IPS DF 6.9 (cell line): ENCODE measurements around the gene ISG20L2.

Experiments used
- DNase-seq: peaks from one replicate; pipeline ENCODE4 v3.0.0-alpha.2; 2013; ENCODE audit warnings: low read depth, low spot score
- H3K27ac ChIP-seq: one replicate; pipeline ENCODE4 v1.5.1; 2013; ENCODE audit warnings: low read length, control low read depth
- H3K27me3 ChIP-seq: 2 replicates; pipeline ENCODE4 v1.6.1; 2013; ENCODE audit warnings: mild to moderate bottlenecking, low read length; ENCODE audit not compliant: control insufficient read depth, insufficient read depth
- H3K36me3 ChIP-seq: 2 replicates; pipeline ENCODE4 v1.6.1; 2013; ENCODE audit warnings: low read length; ENCODE audit not compliant: control insufficient read depth, insufficient read depth
- H3K4me1 ChIP-seq: 2 replicates; pipeline ENCODE4 v1.6.1; 2013; ENCODE audit warnings: low read length; ENCODE audit not compliant: control insufficient read depth, insufficient read depth
- H3K4me3 ChIP-seq: 2 replicates; pipeline ENCODE4 v1.5.1; 2013; ENCODE audit warnings: mild to moderate bottlenecking, low read length
- H3K9me3 ChIP-seq: 2 replicates; pipeline ENCODE4 v1.6.1; 2013; ENCODE audit warnings: low read length, inconsistent platforms; ENCODE audit not compliant: control insufficient read depth, insufficient read depth
- WGBS: extraction: QIAGEN DNeasy Blood & Tissue Kit; methylation state at CpG from one replicate; pipeline ENCODE4 v1.1.7; 2013; ENCODE audit warnings: mixed read lengths, missing lambda C conversion rate; ENCODE audit not compliant: insufficient read length, insufficient coverage; 5-methylcytosine and 5-hydroxymethylcytosine counted together

Gene ISG20L2

DNA sequence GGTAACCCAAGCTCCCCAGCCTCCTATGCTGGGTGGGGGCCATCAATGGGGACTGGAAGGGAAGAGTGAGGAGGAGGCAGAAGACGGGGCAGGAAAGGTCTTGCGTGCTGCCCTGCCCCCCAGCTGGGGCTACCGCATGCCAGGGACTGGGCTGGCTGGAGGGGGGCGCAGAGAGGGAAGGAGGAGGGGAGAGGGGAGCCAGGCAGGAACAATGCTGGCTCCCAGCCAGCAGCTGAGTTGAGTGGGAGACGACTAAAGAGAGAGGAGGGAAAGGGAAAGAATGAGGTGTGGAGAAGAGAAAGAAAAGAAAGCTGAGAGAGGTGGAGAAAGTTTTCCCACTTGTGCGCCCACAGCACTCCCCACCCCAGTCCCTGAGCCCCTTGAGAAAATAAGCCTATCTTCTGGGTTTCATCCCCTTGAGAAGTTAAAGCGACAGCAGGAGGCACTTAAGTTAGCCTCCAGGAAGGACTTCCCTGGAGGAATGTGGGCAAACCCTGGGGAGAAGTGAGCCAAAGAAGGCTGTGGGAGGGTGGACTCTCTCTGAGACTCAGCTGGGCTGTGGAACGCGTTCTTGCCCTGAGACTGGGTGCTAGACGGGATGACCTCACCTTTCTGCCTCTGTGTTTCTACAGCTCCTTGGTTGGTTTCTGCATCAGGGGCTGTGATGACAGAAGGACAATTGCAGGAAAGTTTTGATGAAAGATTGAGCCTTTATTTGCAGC is 38.5 kb downstream of the ISG20L2 start:
- Histone ChIP-seq H3K36me3 (no peaks in the 10 kb centered on the region), H3K9me3 (no peaks in the 10 kb centered on the region), H3K4me1 (peaks cover 22% of the 10 kb centered on the region), H3K4me3 (no peak overlapping the region), H3K27me3 (no peaks in the 10 kb centered on the region), H3K27ac (no peak overlapping the region)
- no peak for DNase-seq
- WGBS = no CpG with 5 or more reads among the region's 10 CpGs

- Histone ChIP-seq H3K4me3 (peak overlapping the region; percentile 11; the same call in 1 of the 2 replicates), H3K4me1 (peaks cover 19% of the 10 kb centered on the region), H3K27ac (no peak overlapping the region), H3K9me3 (no peaks in the 10 kb centered on the region), H3K27me3 (no peaks in the 10 kb centered on the region), H3K36me3 (no peaks in the 10 kb centered on the region)
- no CpG with 5 or more reads among the region's 23 CpGs for WGBS
- no peak for DNase-seq
Measured at GRCh38 chr1:156689035-156689952, 39.3 kb downstream of the ISG20L2 start.

DNA sequence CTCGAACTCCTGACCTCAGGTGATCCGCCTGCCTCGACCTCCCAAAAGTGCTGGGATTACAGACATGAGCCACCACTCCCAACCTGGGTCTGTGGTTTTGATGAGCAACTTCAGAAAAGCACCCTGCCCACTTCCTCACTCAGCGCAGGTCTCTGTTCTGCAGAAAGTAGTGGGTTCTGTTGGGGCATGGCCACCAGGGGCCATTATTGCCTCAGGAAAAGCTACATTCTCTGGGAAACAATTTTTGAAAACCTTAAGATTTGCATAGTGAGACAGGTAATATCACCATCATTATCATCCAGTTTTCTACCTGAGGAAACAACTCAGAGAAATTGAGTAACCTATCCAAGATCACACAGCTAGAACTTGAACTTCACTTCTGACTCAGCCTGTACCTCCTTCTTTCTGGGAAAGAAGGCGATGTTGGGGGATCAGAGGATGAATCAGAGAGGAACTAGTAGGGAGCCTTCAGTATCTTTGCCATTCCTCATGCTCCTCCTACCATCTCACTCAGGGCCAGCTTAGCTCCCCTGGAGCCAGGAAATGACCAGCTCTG is 44.3 kb downstream of the ISG20L2 start:
- Histone ChIP-seq H3K4me1 (no peaks in the 10 kb centered on the region), H3K27ac (no peak overlapping the region), H3K36me3 (no peaks in the 10 kb centered on the region), H3K4me3 (no peak overlapping the region), H3K9me3 (no peaks in the 10 kb centered on the region), H3K27me3 (no peaks in the 10 kb centered on the region)
- no CpG with 5 or more reads among the region's 5 CpGs for WGBS
- no peak for DNase-seq

- H3K4me3 ChIP-seq = no peak overlapping the region
- H3K9me3 ChIP-seq = no peaks in the 10 kb centered on the region
- H3K27me3 ChIP-seq = no peaks in the 10 kb centered on the region
- peaks cover 3% of the 10 kb centered on the region; the same call in 1 of the 2 replicates for H3K4me1 ChIP-seq
- WGBS = no CpG with 5 or more reads among the region's 5 CpGs
- no peaks in the 10 kb centered on the region for H3K36me3 ChIP-seq
- no peak for DNase-seq
- H3K27ac ChIP-seq = no peak overlapping the region
Measured at GRCh38 chr1:156682166-156682890, 46.2 kb downstream of the ISG20L2 start.

DNA sequence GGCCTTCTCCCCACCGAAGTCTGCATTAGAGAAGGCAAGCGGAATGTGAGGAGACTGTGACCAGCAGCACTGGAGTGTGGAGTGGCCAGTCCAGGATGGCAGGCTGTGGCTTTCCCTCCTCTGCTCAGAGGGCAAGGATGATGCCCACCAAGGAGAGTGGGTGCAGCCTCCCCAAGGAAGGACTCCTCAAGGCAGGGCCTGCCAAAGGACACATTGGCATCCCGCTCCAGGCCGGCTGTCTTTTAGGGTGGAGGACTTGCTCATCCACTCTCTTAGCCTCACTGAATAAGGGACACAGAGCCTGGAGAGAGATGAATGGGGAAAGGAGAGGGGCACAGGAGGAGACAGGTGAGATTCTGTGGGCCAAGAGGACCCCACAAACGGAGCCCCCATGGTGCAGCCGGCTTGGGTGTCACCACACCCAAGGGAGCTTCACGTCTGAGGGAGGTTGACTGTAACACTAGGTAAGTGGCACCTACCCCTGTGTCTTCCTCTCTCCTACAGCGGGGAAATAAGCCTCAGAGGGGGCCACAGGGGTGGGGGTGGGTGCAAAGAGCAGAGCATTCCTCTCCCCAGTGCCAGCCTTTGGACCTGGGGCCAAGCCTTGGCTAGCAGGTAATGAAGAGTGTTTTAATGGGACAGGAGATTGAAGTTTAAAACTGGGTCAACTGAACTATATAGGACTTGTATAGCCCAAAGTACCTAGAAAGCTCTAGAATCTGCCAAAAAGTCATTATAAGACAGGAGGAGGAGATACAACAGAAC is 47.2 kb downstream of the ISG20L2 start:
- WGBS = no CpG with 5 or more reads among the region's 8 CpGs
- H3K27me3 ChIP-seq = no peaks in the 10 kb centered on the region
- peaks cover 5% of the 10 kb centered on the region; the same call in 1 of the 2 replicates for H3K4me1 ChIP-seq

GRCh38 chr1:156680056-156680455 is 48.5 kb downstream of the ISG20L2 start:
- no peak for DNase-seq
- Histone ChIP-seq H3K27me3 (no peaks in the 10 kb centered on the region), H3K27ac (no peak overlapping the region), H3K4me1 (peaks cover 11% of the 10 kb centered on the region), H3K9me3 (no peaks in the 10 kb centered on the region), H3K4me3 (no peak overlapping the region), H3K36me3 (peaks cover under 1% of the 10 kb centered on the region; the same call in 1 of the 2 replicates)
- no CpG with 5 or more reads among the region's 2 CpGs for WGBS

More for the DNA sequence above, 47.2 kb downstream of the ISG20L2 start:
- Histone ChIP-seq H3K9me3 (no peaks in the 10 kb centered on the region), H3K4me3 (no peak overlapping the region), H3K36me3 (no peaks in the 10 kb centered on the region), H3K27ac (no peak overlapping the region)
- no peak for DNase-seq

DNA sequence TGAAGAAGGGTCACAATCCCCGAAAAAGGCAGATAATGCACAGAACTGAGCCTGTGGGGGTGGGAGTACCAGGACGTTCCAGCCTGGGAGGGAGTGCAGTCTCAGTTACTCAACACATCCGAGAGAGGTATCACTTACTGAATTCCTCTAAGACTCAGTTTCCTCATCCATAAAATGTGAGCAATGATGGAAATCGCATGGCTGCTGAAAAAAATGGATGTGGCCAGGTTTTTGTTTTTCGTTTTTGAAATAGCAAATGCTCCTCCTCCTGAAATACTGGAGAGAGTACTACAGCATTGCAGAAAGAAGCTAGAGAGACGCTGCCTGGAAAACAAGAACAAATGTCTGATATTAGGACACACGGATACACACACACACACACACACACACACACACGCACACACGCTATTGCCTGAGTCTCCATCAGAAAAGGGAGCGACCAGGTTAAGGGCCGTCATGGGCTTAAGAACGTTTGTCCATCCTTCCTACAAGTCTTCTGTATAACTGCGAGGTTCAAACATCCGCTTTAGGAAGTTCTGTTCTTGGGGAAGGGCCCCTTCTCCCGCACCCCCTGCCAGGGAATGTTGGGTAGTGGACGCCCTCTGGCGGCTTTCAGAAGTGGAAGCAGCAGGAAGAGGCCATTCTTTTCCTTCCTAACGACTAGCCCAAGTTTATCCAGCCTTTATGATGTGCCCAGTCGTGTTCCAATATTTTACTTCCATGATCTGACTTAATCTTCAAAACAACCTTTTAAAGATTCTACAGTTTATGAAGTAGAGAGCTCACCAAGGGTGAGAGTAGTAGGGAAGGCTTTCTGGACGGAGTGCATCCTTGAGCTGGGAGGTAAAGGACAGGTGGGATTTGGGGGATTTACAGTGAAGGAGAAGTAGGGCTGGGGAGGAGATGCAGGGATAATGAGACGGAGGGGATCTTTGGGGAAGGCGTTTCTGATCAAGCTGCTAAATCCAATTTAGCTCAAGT is 50.7 kb downstream of the ISG20L2 start:
- Histone ChIP-seq H3K4me1 (peaks cover 23% of the 10 kb centered on the region), H3K27ac (no peak overlapping the region), H3K27me3 (no peaks in the 10 kb centered on the region), H3K9me3 (no peaks in the 10 kb centered on the region), H3K36me3 (peaks cover 4% of the 10 kb centered on the region; the same call in 1 of the 2 replicates), H3K4me3 (peak overlapping the region; percentile 54; the same call in 1 of the 2 replicates)
- DNase-seq = no peak
- WGBS = no CpG with 5 or more reads among the region's 22 CpGs

- no peak within 1 kb of the TSS for H3K27ac ChIP-seq
- WGBS = no CpG with 5 or more reads among the region's 70 CpGs
- H3K4me3 ChIP-seq = peak within 1 kb of the TSS; percentile 54
- no peaks in the 10 kb centered on the region for H3K27me3 ChIP-seq
- H3K36me3 ChIP-seq = peaks cover 8% of the 10 kb centered on the region; the same call in 1 of the 2 replicates
- H3K9me3 ChIP-seq = no peaks in the 10 kb centered on the region
- DNase-seq = no peak
- peaks cover 26% of the 10 kb centered on the region for H3K4me1 ChIP-seq
Measured at GRCh38 chr1:156676820-156677615, 51.5 kb downstream of the ISG20L2 start, which contains the start of gene NES. NES (minus strand) TSS chr1:156677407; CDS start chr1:156677264, 143 bp downstream.
